Spleen (tissue), 11 donors: ENCODE results near the gene CHRNA9. TPM values are rescaled to one million over a fixed set of nuclear protein-coding genes. Genes with fewer than 3 reads are reported as not detected.
A peak's percentile ranks its signal among the peaks of the same experiment; 100 is the strongest.

Experiments
- DNase-seq: peaks from one replicate; pipeline ENCODE4 v3.0.0-alpha.2; 2020
- H3K27ac ChIP-seq, 8 donors: fragments of 200-600 bp; sonication (generic) in 7 of 8; 1 replicate in 4 of 8; 2 replicates in 4 of 8; pipeline versions ENCODE4 v1.5.0 to v1.8.0; 2016 to 2021; ENCODE audit warnings: inconsistent platforms in 4 of 8, mild to moderate bottlenecking in 4 of 8, moderate library complexity in 1 of 8
- H3K27me3 ChIP-seq, 7 donors: fragments of 200-600 bp; sonication (generic) in 6 of 7; replicated peaks in 1 of 7; 1 replicate in 4 of 7; 2 replicates in 3 of 7; pipeline versions ENCODE4 v1.5.0 to v1.8.0; 2016 to 2021; ENCODE audit warnings: inconsistent platforms in 3 of 7, mild to moderate bottlenecking in 1 of 7
- H3K36me3 ChIP-seq, 6 donors: fragments of 200-600 bp; sonication (generic) in 5 of 6; 1 replicate in 4 of 6; 2 replicates in 2 of 6; pipeline versions ENCODE4 v1.5.0 to v1.8.0; 2016 to 2021; ENCODE audit warnings: inconsistent platforms in 2 of 6
- H3K4me1 ChIP-seq, 6 donors: fragments of 200-600 bp; sonication (generic) in 5 of 6; 1 replicate in 3 of 6; 2 replicates in 3 of 6; pipeline versions ENCODE4 v1.5.0 to v1.8.0; 2016 to 2021; ENCODE audit warnings: inconsistent platforms in 3 of 6
- H3K4me3 ChIP-seq, 8 donors: fragments of 200-600 bp; sonication (generic) in 7 of 8; 1 replicate in 4 of 8; 2 replicates in 4 of 8; pipeline versions ENCODE4 v1.5.0 to v1.8.0; 2016 to 2021; ENCODE audit warnings: inconsistent platforms in 4 of 8, mild to moderate bottlenecking in 4 of 8, moderate library complexity in 2 of 8
- H3K9me3 ChIP-seq, 8 donors: fragments of 200-600 bp; sonication (generic) in 7 of 8; 1 replicate in 4 of 8; 2 replicates in 4 of 8; pipeline versions ENCODE4 v1.5.0 to v1.8.0; 2016 to 2021; ENCODE audit warnings: inconsistent platforms in 4 of 8
- CTCF ChIP-seq, 11 experiments: fragments of 200-600 bp in 7 of 11; fragments of 450-650 bp in 4 of 11; sonication (generic) in 4 of 11; IDR thresholded peaks in 8 of 11; conservative IDR thresholded peaks in 3 of 11; 1 replicate in 7 of 11; 2 replicates in 4 of 11; pipeline versions ENCODE4 v1.4.0 to v1.8.0; 2016 to 2021; ENCODE audit warnings: antibody characterized with exemption in 11 of 11, inconsistent platforms in 4 of 11, mild to moderate bottlenecking in 1 of 11
- POLR2A ChIP-seq, 3 donors: fragments of 450-650 bp; IDR thresholded peaks; one replicate each; pipeline ENCODE4 v1.5.1; 2017; ENCODE audit warnings: antibody characterized with exemption in 3 of 3, mild to moderate bottlenecking in 1 of 3
- POLR2AphosphoS5 ChIP-seq, 3 donors: sonication (generic); formaldehyde crosslinking; IDR thresholded peaks; one replicate each; pipeline ENCODE4 v1.5.1; 2017; ENCODE audit warnings: antibody characterized with exemption in 3 of 3
- WGBS, 5 donors: extraction: QIAGEN DNeasy Blood & Tissue Kit in 3 of 5; methylation state at CpG; one replicate each; pipeline versions ENCODE4 v1.1.5 to v1.1.7; 2013 to 2018; 5-methylcytosine and 5-hydroxymethylcytosine counted together
- intact Hi-C: fragments of 100-400 bp; cut with DNase I; formaldehyde crosslinking; loops from one replicate; pipeline ENCODE4 v1.15.0; 2023; ENCODE audit warnings: low total_unique reads
- polyA plus RNA-seq, 3 donors: library from polyadenylated mRNA; stranded (reverse); fragments of 200-250 nt; gene quantifications; one replicate each; pipeline ENCODE4 v1.2.1, GENCODE V29; 2013
- total RNA-seq, 7 donors: library from RNA; depleted of rRNA in 3 of 7; stranded (reverse); fragments of >200 nt in 3 of 7; fragmentation: NEBNext Ultra II Directional in 4 of 7; extraction: Animal tissue kit (Norgen Biotek cat#: 25700) in 4 of 7; gene quantifications; one replicate each; pipeline versions ENCODE4 v1.1.0 to v1.2.1, GENCODE V29; 2016 to 2021
- donor health status: healthy with polysubstance abuse.
- donor health status: DM: no; HTN: no; CAD: no; lungs with moderate emphysema.
- donor health status: DM: no; HTN: no; CAD: no.
- donor health status: Bipolar disorder and iron deficiency.
- donor health status: healthy.
- donor health status: DM: no; HTN: no; CAD: no.
- donor health status: DM: yes; HTN: yes; CAD: no.

The CHRNA9 gene
- total and polyA plus RNA-seq, 10 donors: 0.03 to 0.11 TPM; not detected in 8

GRCh38 chr4:40295572-40295971, 39.6 kb upstream of the CHRNA9 start:
- no peak for DNase-seq
- no peak overlapping the region for H3K4me3 ChIP-seq
- peak overlapping the region in 1 of 8 donors; percentile 46 for H3K27ac ChIP-seq
- 85 to 98% (median 96%) methylated on average over 4 of the region's 4 CpGs for WGBS, 5 donors
- peaks cover 15 to 55% (median 28%) of the 10 kb centered on the region in 6 donors for H3K4me1 ChIP-seq
- H3K27me3 ChIP-seq: no peaks in the 10 kb centered on the region
- intact Hi-C loops: no loop called here
- no peak for TF ChIP-seq CTCF (IDR thresholded peaks at IDR 0.05 in 8 of 11, conservative IDR thresholded peaks at IDR 0.05 in 3 of 11)
- no peak for TF ChIP-seq POLR2A (IDR thresholded peaks at IDR 0.05)
- TF ChIP-seq POLR2AphosphoS5 (IDR thresholded peaks at IDR 0.05): no peak
- no peaks in the 10 kb centered on the region for H3K36me3 ChIP-seq
- H3K9me3 ChIP-seq: peaks cover 0 to 9% (median 0%) of the 10 kb centered on the region in 8 donors

- Histone ChIP-seq H3K4me1 (peaks cover 36 to 74% (median 54%) of the 10 kb centered on the region in 6 donors), H3K4me3 (no peak overlapping the region), H3K27ac (peak overlapping the region in 5 of 8 donors; percentile 15 to 92 (median 84)), H3K9me3 (peaks cover 0 to 9% (median 0%) of the 10 kb centered on the region in 8 donors), H3K27me3 (no peaks in the 10 kb centered on the region), H3K36me3 (no peaks in the 10 kb centered on the region)
- 86 to 91% (median 89%) methylated on average over 6 of the region's 6 CpGs for whole genome bisulfite sequencing, 5 donors
- DNase-seq: no peak
- intact Hi-C loops: no loop called here
- TF ChIP-seq POLR2AphosphoS5 (IDR thresholded peaks at IDR 0.05): no peak
- no peak for TF ChIP-seq POLR2A (IDR thresholded peaks at IDR 0.05)
- TF ChIP-seq CTCF (IDR thresholded peaks at IDR 0.05 in 8 of 11, conservative IDR thresholded peaks at IDR 0.05 in 3 of 11): no peak
Measured at GRCh38 chr4:40299126-40299525, 36.0 kb upstream of the CHRNA9 start.

GRCh38 chr4:40299811-40300292, 35.3 kb upstream of the CHRNA9 start:
- peaks cover 0 to 9% (median 0%) of the 10 kb centered on the region in 8 donors for H3K9me3 ChIP-seq
- no peak for DNase-seq
- intact Hi-C loops: no loop called here
- H3K4me1 ChIP-seq: peaks cover 36 to 81% (median 60%) of the 10 kb centered on the region in 6 donors
- 60 to 76% (median 66%) methylated on average over 3 of the region's 3 CpGs for WGBS, 5 donors
- H3K4me3 ChIP-seq: no peak overlapping the region
- H3K27me3 ChIP-seq: no peaks in the 10 kb centered on the region
- peak overlapping the region in 7 of 8 donors; percentile 72 to 92 (median 84) for H3K27ac ChIP-seq
- TF ChIP-seq POLR2A (IDR thresholded peaks at IDR 0.05) (no peak), CTCF (IDR thresholded peaks at IDR 0.05 in 8 of 11, conservative IDR thresholded peaks at IDR 0.05 in 3 of 11) (no peak), POLR2AphosphoS5 (IDR thresholded peaks at IDR 0.05) (no peak)
- no peaks in the 10 kb centered on the region for H3K36me3 ChIP-seq

GRCh38 chr4:40300371-40301162, 34.6 kb upstream of the CHRNA9 start:
- Histone ChIP-seq H3K27me3 (no peaks in the 10 kb centered on the region), H3K4me3 (no peak overlapping the region), H3K36me3 (no peaks in the 10 kb centered on the region), H3K27ac (peak overlapping the region; percentile 72 to 92 (median 84)), H3K4me1 (peaks cover 37 to 88% (median 67%) of the 10 kb centered on the region in 6 donors), H3K9me3 (peaks cover 0 to 2% (median 0%) of the 10 kb centered on the region in 8 donors)
- intact Hi-C loops: no loop called here
- DNase-seq: no peak
- no peak for TF ChIP-seq POLR2A (IDR thresholded peaks at IDR 0.05)
- TF ChIP-seq POLR2AphosphoS5 (IDR thresholded peaks at IDR 0.05): no peak
- TF ChIP-seq CTCF (IDR thresholded peaks at IDR 0.05 in 8 of 11, conservative IDR thresholded peaks at IDR 0.05 in 3 of 11): no peak
- WGBS, 5 donors: 58 to 70% (median 66%) methylated on average over 9 of the region's 9 CpGs
